ENCODE results near the gene METAP1.

DNA sequence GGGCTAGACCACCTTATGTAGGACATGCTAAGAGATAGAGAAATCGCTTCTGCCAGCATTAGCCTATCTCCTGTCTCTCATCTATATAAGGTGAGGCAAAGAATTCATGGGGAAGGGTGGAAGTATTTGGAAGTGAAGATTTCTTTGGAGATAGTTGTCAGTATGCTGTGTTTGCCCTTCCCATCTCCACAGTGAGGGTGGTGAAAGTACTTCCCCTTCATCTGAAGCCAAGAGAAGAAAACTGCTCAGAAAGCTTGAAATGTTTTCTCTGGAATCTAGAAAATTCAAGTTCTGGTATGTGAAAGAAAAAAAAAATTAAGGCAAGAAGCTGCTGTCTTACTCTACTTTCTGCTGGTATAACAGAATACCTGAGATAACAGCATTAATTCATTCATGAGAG lies 105.4 kb downstream of the METAP1 start:
- no peak for TF ChIP-seq EGR1 (IDR thresholded peaks at IDR 0.05; ENCODE audit: low read depth in 2 of 2)
- TF ChIP-seq, protein P1, sequence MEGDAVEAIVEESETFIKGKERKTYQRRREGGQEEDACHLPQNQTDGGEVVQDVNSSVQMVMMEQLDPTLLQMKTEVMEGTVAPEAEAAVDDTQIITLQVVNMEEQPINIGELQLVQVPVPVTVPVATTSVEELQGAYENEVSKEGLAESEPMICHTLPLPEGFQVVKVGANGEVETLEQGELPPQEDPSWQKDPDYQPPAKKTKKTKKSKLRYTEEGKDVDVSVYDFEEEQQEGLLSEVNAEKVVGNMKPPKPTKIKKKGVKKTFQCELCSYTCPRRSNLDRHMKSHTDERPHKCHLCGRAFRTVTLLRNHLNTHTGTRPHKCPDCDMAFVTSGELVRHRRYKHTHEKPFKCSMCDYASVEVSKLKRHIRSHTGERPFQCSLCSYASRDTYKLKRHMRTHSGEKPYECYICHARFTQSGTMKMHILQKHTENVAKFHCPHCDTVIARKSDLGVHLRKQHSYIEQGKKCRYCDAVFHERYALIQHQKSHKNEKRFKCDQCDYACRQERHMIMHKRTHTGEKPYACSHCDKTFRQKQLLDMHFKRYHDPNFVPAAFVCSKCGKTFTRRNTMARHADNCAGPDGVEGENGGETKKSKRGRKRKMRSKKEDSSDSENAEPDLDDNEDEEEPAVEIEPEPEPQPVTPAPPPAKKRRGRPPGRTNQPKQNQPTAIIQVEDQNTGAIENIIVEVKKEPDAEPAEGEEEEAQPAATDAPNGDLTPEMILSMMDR (IDR thresholded peaks at IDR 0.05; ENCODE audit: low read depth, low read length, missing input control) = no peak
- TF ChIP-seq GABPA (IDR thresholded peaks at IDR 0.05 in 1 of 2, conservative IDR thresholded peaks at IDR 0.05 in 1 of 2) = no peak
- TF ChIP-seq, protein P2, sequence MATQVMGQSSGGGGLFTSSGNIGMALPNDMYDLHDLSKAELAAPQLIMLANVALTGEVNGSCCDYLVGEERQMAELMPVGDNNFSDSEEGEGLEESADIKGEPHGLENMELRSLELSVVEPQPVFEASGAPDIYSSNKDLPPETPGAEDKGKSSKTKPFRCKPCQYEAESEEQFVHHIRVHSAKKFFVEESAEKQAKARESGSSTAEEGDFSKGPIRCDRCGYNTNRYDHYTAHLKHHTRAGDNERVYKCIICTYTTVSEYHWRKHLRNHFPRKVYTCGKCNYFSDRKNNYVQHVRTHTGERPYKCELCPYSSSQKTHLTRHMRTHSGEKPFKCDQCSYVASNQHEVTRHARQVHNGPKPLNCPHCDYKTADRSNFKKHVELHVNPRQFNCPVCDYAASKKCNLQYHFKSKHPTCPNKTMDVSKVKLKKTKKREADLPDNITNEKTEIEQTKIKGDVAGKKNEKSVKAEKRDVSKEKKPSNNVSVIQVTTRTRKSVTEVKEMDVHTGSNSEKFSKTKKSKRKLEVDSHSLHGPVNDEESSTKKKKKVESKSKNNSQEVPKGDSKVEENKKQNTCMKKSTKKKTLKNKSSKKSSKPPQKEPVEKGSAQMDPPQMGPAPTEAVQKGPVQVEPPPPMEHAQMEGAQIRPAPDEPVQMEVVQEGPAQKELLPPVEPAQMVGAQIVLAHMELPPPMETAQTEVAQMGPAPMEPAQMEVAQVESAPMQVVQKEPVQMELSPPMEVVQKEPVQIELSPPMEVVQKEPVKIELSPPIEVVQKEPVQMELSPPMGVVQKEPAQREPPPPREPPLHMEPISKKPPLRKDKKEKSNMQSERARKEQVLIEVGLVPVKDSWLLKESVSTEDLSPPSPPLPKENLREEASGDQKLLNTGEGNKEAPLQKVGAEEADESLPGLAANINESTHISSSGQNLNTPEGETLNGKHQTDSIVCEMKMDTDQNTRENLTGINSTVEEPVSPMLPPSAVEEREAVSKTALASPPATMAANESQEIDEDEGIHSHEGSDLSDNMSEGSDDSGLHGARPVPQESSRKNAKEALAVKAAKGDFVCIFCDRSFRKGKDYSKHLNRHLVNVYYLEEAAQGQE (IDR thresholded peaks at IDR 0.05) = no peak
- no peak for TF ChIP-seq YY1 (IDR thresholded peaks at IDR 0.05)
- no peak for TF ChIP-seq HNF4A (conservative IDR thresholded peaks at IDR 0.05)
- TF ChIP-seq FOXA1 (IDR thresholded peaks at IDR 0.05) = no peak
- no peak for TF ChIP-seq SP1 (IDR thresholded peaks at IDR 0.05)
- TF ChIP-seq, protein P3, sequence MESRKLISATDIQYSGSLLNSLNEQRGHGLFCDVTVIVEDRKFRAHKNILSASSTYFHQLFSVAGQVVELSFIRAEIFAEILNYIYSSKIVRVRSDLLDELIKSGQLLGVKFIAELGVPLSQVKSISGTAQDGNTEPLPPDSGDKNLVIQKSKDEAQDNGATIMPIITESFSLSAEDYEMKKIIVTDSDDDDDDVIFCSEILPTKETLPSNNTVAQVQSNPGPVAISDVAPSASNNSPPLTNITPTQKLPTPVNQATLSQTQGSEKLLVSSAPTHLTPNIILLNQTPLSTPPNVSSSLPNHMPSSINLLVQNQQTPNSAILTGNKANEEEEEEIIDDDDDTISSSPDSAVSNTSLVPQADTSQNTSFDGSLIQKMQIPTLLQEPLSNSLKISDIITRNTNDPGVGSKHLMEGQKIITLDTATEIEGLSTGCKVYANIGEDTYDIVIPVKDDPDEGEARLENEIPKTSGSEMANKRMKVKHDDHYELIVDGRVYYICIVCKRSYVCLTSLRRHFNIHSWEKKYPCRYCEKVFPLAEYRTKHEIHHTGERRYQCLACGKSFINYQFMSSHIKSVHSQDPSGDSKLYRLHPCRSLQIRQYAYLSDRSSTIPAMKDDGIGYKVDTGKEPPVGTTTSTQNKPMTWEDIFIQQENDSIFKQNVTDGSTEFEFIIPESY (IDR thresholded peaks at IDR 0.05) = no peak
- TF ChIP-seq RAD21 (IDR thresholded peaks at IDR 0.05) = no peak
- TF ChIP-seq, protein P4, sequence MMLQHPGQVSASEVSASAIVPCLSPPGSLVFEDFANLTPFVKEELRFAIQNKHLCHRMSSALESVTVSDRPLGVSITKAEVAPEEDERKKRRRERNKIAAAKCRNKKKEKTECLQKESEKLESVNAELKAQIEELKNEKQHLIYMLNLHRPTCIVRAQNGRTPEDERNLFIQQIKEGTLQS (IDR thresholded peaks at IDR 0.05) = no peak
- TF ChIP-seq JUND (IDR thresholded peaks at IDR 0.05) = no peak
- TF ChIP-seq, protein P5, sequence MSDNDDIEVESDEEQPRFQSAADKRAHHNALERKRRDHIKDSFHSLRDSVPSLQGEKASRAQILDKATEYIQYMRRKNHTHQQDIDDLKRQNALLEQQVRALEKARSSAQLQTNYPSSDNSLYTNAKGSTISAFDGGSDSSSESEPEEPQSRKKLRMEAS (IDR thresholded peaks at IDR 0.05) = no peak
- no peak for TF ChIP-seq NR2F2 (IDR thresholded peaks at IDR 0.05)

Data from liver (tissue), 3 donors.